HEK293 (cell line): ENCODE measurements around the gene SCN11A.

ENCODE experiments used
- CTCF ChIA-PET: fragments of 350-600 bp; formaldehyde crosslinking; extraction: SDS; loops from one replicate; lab custom pipeline; 2021; ENCODE audit warnings: antibody characterized with exemption; lab: Yijun Ruan, JAX
- POLR2A ChIA-PET: fragments of 300-600 bp; formaldehyde crosslinking; extraction: SDS; loops from one replicate; lab custom pipeline; 2020; ENCODE audit warnings: antibody characterized with exemption, inconsistent platforms; lab: Yijun Ruan, JAX
- H3K27ac ChIP-seq: fragments of 200-500 bp; sonication (Bioruptor generic); 2 replicates; pipeline ENCODE4 v1.5.1; 2014; ENCODE audit warnings: low read depth, low read length, control low read depth, inconsistent platforms; ENCODE audit errors: extremely low read depth
- H3K36me3 ChIP-seq, 2 experiments: fragments of 200-500 bp in 1 of 2; sonication (Bioruptor generic) in 1 of 2; 1 replicate in 1 of 2; 2 replicates in 1 of 2; pipeline ENCODE4 v1.5.1; 2014 to 2017; ENCODE audit warnings: inconsistent platforms in 2 of 2, low read length in 2 of 2; ENCODE audit not compliant: control insufficient read depth in 2 of 2, insufficient read depth in 1 of 2
- H3K4me1 ChIP-seq: fragments of 200-500 bp; sonication (Bioruptor generic); 2 replicates; pipeline ENCODE4 v1.5.1; 2014; ENCODE audit warnings: mild to moderate bottlenecking, low read length, inconsistent platforms; ENCODE audit not compliant: control insufficient read depth, insufficient read depth
- H3K4me3 ChIP-seq: 2 replicates; pipeline ENCODE4 v1.5.1; 2011; ENCODE audit warnings: low read depth, mild to moderate bottlenecking, control low read depth, low read length, moderate library complexity
- H3K9me3 ChIP-seq: fragments of 200-500 bp; sonication (Bioruptor generic); 2 replicates; pipeline ENCODE4 v1.5.1; 2014; ENCODE audit warnings: low read depth, low read length, inconsistent platforms; ENCODE audit not compliant: control insufficient read depth, insufficient read depth
- HOXA7 ChIP-seq: sonication (generic); formaldehyde crosslinking; IDR thresholded peaks from 2 replicates; pipeline ENCODE4 v1.8.1; 2022; ENCODE audit warnings: missing genetic modification reagents, borderline replicate concordance
- SCRT2 ChIP-seq: fragments of 450-650 bp; formaldehyde crosslinking; IDR thresholded peaks from 2 replicates; pipeline ENCODE4 v1.5.1; 2016; ENCODE audit warnings: missing biosample characterization, missing genetic modification characterization
- YY1 ChIP-seq: fragments of 450-650 bp; formaldehyde crosslinking; IDR thresholded peaks from 2 replicates; pipeline ENCODE4 v1.5.1; 2018; ENCODE audit warnings: missing biosample characterization, missing genetic modification characterization
- ZBTB17 ChIP-seq: fragments of 450-650 bp; formaldehyde crosslinking; IDR thresholded peaks from 2 replicates; pipeline ENCODE4 v1.5.1; 2016; ENCODE audit warnings: missing biosample characterization, missing genetic modification characterization
- ZBTB21 ChIP-seq: fragments of 450-650 bp; formaldehyde crosslinking; IDR thresholded peaks from 2 replicates; pipeline ENCODE4 v1.5.1; 2017; ENCODE audit warnings: missing biosample characterization, missing genetic modification characterization
- ZIC2 ChIP-seq: fragments of 450-650 bp; formaldehyde crosslinking; IDR thresholded peaks from 2 replicates; pipeline ENCODE4 v1.5.1; 2016; ENCODE audit warnings: missing biosample characterization, missing genetic modification characterization
- ZNF155 ChIP-seq: fragments of 450-650 bp; formaldehyde crosslinking; IDR thresholded peaks from 2 replicates; pipeline ENCODE4 v1.5.1; 2016; ENCODE audit warnings: missing biosample characterization, missing genetic modification characterization
- ZNF202 ChIP-seq: fragments of 450-650 bp; formaldehyde crosslinking; IDR thresholded peaks from 2 replicates; pipeline ENCODE4 v1.5.1; 2016; ENCODE audit warnings: missing biosample characterization, missing genetic modification characterization, borderline replicate concordance
- ZNF211 ChIP-seq: fragments of 450-650 bp; formaldehyde crosslinking; IDR thresholded peaks from 2 replicates; pipeline ENCODE4 v1.5.1; 2016; ENCODE audit warnings: low read depth, missing biosample characterization, missing genetic modification characterization
- ZNF76 ChIP-seq: fragments of 450-650 bp; formaldehyde crosslinking; IDR thresholded peaks from 2 replicates; pipeline ENCODE4; 2016; ENCODE audit warnings: low read depth, missing biosample characterization, missing genetic modification characterization, borderline replicate concordance
- ZNF830 ChIP-seq: fragments of 450-650 bp; IDR thresholded peaks from 2 replicates; pipeline ENCODE4 v1.5.0; 2018; ENCODE audit warnings: missing biosample characterization, missing genetic modification characterization, low read depth, mild to moderate bottlenecking, moderate library complexity
- ZSCAN16 ChIP-seq: fragments of 450-650 bp; formaldehyde crosslinking; IDR thresholded peaks from 2 replicates; pipeline ENCODE4 v1.5.1; 2016; ENCODE audit warnings: missing biosample characterization, missing genetic modification characterization
- TF ChIP-seq, protein P1 (sequence below): fragments of 450-650 bp; formaldehyde crosslinking; IDR thresholded peaks from 2 replicates; pipeline ENCODE4 v1.5.1; 2016; ENCODE audit warnings: missing biosample characterization, missing genetic modification characterization
- TF ChIP-seq, protein P2 (sequence below): fragments of 450-650 bp; formaldehyde crosslinking; IDR thresholded peaks from 2 replicates; pipeline ENCODE4 v1.5.1; 2016; ENCODE audit warnings: missing biosample characterization, missing genetic modification characterization
- TF ChIP-seq, protein P3 (sequence below): fragments of 450-650 bp; formaldehyde crosslinking; IDR thresholded peaks from 2 replicates; pipeline ENCODE4 v1.5.1; 2016; ENCODE audit warnings: missing biosample characterization, missing genetic modification characterization, borderline replicate concordance

The SCN11A gene

DNA sequence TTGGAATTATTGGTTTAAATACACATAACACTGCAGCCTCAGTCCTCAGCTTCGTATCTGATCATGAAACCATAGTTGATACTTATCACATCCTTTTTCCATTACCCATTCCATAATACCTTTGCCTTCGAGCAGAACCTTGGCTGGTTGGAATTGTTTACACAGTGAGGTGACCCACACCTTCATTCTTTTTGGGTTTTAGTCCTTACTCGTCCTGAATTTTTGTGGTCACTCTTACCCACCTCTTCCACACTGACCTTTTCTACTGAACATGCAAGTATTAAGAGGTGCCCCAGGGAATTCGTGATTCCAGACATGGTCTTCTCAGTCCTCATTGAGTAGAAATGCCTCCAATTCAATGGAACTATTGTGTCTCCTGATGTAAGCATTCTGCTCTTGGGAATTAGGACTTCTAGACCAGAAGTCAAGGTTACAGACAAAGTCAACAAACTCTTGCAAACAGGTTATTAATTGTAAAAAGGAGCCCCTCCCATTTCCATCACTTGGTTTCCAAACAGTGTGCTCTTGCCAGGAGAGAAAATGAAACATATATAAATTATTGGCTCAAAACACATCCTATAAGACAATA is 37.7 kb downstream of the SCN11A start (continued):
- TF ChIP-seq SCRT2 (tag by site-specific recombination), result no peak
- TF ChIP-seq YY1 (tag by site-specific recombination), result no peak
- TF ChIP-seq ZIC2 (tag by site-specific recombination), result no peak
- no peak for TF ChIP-seq ZNF830 (tag by site-specific recombination)
- TF ChIP-seq, protein P1, sequence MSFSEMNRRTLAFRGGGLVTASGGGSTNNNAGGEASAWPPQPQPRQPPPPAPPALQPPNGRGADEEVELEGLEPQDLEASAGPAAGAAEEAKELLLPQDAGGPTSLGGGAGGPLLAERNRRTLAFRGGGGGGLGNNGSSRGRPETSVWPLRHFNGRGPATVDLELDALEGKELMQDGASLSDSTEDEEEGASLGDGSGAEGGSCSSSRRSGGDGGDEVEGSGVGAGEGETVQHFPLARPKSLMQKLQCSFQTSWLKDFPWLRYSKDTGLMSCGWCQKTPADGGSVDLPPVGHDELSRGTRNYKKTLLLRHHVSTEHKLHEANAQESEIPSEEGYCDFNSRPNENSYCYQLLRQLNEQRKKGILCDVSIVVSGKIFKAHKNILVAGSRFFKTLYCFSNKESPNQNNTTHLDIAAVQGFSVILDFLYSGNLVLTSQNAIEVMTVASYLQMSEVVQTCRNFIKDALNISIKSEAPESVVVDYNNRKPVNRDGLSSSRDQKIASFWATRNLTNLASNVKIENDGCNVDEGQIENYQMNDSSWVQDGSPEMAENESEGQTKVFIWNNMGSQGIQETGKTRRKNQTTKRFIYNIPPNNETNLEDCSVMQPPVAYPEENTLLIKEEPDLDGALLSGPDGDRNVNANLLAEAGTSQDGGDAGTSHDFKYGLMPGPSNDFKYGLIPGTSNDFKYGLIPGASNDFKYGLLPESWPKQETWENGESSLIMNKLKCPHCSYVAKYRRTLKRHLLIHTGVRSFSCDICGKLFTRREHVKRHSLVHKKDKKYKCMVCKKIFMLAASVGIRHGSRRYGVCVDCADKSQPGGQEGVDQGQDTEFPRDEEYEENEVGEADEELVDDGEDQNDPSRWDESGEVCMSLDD, result no peak
- TF ChIP-seq, protein P2, sequence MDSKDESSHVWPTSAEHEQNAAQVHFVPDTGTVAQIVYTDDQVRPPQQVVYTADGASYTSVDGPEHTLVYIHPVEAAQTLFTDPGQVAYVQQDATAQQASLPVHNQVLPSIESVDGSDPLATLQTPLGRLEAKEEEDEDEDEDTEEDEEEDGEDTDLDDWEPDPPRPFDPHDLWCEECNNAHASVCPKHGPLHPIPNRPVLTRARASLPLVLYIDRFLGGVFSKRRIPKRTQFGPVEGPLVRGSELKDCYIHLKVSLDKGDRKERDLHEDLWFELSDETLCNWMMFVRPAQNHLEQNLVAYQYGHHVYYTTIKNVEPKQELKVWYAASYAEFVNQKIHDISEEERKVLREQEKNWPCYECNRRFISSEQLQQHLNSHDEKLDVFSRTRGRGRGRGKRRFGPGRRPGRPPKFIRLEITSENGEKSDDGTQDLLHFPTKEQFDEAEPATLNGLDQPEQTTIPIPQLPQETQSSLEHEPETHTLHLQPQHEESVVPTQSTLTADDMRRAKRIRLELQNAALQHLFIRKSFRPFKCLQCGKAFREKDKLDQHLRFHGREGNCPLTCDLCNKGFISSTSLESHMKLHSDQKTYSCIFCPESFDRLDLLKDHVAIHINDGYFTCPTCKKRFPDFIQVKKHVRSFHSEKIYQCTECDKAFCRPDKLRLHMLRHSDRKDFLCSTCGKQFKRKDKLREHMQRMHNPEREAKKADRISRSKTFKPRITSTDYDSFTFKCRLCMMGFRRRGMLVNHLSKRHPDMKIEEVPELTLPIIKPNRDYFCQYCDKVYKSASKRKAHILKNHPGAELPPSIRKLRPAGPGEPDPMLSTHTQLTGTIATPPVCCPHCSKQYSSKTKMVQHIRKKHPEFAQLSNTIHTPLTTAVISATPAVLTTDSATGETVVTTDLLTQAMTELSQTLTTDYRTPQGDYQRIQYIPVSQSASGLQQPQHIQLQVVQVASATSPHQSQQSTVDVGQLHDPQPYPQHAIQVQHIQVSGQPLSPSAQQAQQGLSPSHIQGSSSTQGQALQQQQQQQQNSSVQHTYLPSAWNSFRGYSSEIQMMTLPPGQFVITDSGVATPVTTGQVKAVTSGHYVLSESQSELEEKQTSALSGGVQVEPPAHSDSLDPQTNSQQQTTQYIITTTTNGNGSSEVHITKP (tag by site-specific recombination), result no peak
- TF ChIP-seq HOXA7 (CRISPR knock-in tag), result no peak
- TF ChIP-seq ZBTB17, result no peak

DNA sequence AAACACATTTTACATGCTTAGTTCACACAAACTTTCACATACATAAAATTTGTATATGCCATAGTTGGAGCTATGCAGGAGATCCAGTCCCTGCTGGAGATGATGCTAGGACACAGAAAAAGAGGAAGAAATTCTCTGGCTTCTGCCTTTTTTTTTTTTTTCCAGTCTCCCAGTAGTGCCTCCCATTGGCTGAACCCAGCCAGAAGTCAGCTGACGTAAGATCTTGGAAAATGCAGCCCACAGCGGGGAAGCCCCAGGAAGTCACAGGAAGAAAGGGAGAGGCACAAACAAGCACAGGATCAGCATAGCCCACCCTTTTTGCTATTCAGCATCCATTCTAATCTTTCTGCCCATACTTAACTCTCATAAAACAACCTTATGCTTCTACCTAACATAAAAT is 38.5 kb downstream of the SCN11A start:
- ChIA-PET POLR2A (no interaction called here), CTCF (interaction anchor here (0.8 to 1.3 kb wide), 3 partner anchors 11 to 17 kb away, joined by 3 to 5 read pairs (median 4); no protein-coding TSS in a partner anchor)
- Histone ChIP-seq H3K36me3 (no peaks in the 10 kb centered on the region), H3K9me3 (no peaks in the 10 kb centered on the region), H3K27ac (no peak overlapping the region), H3K4me3 (no peak overlapping the region), H3K4me1 (no peaks in the 10 kb centered on the region)
- no peak for TF ChIP-seq ZSCAN16 (tag by site-specific recombination)
- TF ChIP-seq ZNF211, result no peak
- TF ChIP-seq ZNF76 (tag by site-specific recombination), result no peak
- no peak for TF ChIP-seq ZBTB21 (tag by site-specific recombination)
- TF ChIP-seq, protein P3, sequence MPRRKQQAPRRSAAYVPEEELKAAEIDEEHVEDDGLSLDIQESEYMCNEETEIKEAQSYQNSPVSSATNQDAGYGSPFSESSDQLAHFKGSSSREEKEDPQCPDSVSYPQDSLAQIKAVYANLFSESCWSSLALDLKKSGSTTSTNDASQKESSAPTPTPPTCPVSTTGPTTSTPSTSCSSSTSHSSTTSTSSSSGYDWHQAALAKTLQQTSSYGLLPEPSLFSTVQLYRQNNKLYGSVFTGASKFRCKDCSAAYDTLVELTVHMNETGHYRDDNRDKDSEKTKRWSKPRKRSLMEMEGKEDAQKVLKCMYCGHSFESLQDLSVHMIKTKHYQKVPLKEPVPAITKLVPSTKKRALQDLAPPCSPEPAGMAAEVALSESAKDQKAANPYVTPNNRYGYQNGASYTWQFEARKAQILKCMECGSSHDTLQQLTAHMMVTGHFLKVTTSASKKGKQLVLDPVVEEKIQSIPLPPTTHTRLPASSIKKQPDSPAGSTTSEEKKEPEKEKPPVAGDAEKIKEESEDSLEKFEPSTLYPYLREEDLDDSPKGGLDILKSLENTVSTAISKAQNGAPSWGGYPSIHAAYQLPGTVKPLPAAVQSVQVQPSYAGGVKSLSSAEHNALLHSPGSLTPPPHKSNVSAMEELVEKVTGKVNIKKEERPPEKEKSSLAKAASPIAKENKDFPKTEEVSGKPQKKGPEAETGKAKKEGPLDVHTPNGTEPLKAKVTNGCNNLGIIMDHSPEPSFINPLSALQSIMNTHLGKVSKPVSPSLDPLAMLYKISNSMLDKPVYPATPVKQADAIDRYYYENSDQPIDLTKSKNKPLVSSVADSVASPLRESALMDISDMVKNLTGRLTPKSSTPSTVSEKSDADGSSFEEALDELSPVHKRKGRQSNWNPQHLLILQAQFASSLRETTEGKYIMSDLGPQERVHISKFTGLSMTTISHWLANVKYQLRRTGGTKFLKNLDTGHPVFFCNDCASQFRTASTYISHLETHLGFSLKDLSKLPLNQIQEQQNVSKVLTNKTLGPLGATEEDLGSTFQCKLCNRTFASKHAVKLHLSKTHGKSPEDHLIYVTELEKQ (tag by site-specific recombination), result no peak
- no peak for TF ChIP-seq ZNF202 (tag by site-specific recombination)
- TF ChIP-seq ZNF155 (tag by site-specific recombination), result no peak
